Muscle layer of colon (tissue), 2 donors: ENCODE measurements around the gene NAGS.

Source experiments
- H3K27ac ChIP-seq: one replicate; pipeline ENCODE4 v1.7.0; 2013; ENCODE audit warnings: low read depth, mild to moderate bottlenecking, low read length, moderate library complexity
- H3K27me3 ChIP-seq, 2 donors: one replicate each; pipeline ENCODE4 v1.7.0; 2013; ENCODE audit warnings: low read length in 2 of 2, mild to moderate bottlenecking in 2 of 2; ENCODE audit not compliant: insufficient read depth in 2 of 2, control insufficient read depth in 1 of 2
- H3K36me3 ChIP-seq: one replicate; pipeline ENCODE4 v1.7.0; 2013; ENCODE audit warnings: mild to moderate bottlenecking, low read length; ENCODE audit not compliant: insufficient read depth
- H3K4me1 ChIP-seq: one replicate; pipeline ENCODE4 v1.7.0; 2013; ENCODE audit warnings: mild to moderate bottlenecking, low read length; ENCODE audit not compliant: insufficient read depth
- H3K4me3 ChIP-seq, 2 donors: one replicate each; pipeline ENCODE4 v1.7.0; 2013; ENCODE audit warnings: low read length in 2 of 2, low read depth in 1 of 2, mild to moderate bottlenecking in 1 of 2, moderate library complexity in 1 of 2
- H3K9ac ChIP-seq: one replicate; pipeline ENCODE4 v1.7.0; 2013; ENCODE audit warnings: low read length
- H3K9me3 ChIP-seq: one replicate; pipeline ENCODE4 v1.7.0; 2013; ENCODE audit warnings: mild to moderate bottlenecking, low read length
- donor health status: abdominal sarcoma.
- donor health status: Adenocarcinoma of cecum.

The NAGS gene

DNA sequence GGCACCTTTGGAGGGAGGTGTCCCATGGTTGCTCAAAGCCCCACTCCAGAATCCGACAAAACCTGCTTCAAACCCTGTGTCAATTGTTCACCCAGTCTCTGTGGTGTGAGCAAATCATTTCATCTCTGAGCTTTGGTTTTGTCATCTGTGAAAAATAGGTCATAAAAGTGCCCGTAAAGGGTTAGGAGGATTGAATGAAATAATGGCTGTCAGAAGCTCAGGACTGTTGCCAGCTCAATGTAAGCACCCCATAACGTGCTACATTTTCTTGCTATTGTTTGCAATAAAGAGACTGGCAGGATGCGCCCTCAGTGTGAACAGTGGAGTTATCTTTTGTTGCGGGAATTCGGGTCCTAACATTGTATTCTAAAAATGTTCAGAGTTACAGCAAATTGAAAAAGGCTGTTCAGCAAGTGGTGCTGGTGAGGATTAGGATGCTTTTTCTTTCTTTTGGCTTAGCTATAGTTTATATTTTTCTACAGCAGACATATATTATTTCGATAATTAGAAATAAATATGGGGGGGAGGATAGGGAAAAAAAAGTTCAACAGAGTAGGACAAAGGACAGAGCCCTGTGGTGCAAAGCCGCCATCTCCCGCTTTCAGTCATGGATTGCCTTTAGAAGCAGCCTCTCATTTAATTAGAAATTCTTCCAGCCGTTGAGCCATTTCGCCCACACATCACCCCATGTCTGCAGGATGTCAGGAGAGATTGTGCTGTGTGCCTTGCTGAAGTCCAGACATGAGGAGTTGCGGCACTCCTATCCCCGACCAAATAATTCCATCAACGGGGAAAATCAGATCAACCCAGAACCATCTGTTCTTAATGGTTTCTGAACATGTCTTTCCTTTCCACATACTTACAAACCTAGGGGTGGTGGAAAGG lies 29.8 kb upstream of the NAGS start:
- Histone ChIP-seq H3K27ac (no peak overlapping the region), H3K36me3 (no peaks in the 10 kb centered on the region), H3K9ac (no peak overlapping the region), H3K9me3 (no peaks in the 10 kb centered on the region), H3K4me1 (no peaks in the 10 kb centered on the region), H3K27me3 (peaks cover 3 to 10% of the 10 kb centered on the region in 2 donors), H3K4me3 (no peak overlapping the region)

GRCh38 chr17:43975898-43976297 lies 28.5 kb upstream of the NAGS start:
- no peak overlapping the region for H3K4me3 ChIP-seq
- peaks cover 3 to 10% of the 10 kb centered on the region in 2 donors for H3K27me3 ChIP-seq
- H3K27ac ChIP-seq, result no peak overlapping the region
- no peaks in the 10 kb centered on the region for H3K36me3 ChIP-seq
- no peaks in the 10 kb centered on the region for H3K9me3 ChIP-seq
- H3K4me1 ChIP-seq, result no peaks in the 10 kb centered on the region
- H3K9ac ChIP-seq, result no peak overlapping the region

- H3K27ac ChIP-seq, result no peak overlapping the region
- no peaks in the 10 kb centered on the region for H3K9me3 ChIP-seq
- H3K36me3 ChIP-seq, result no peaks in the 10 kb centered on the region
- H3K4me3 ChIP-seq, result no peak overlapping the region
- peaks cover 8 to 14% of the 10 kb centered on the region in 2 donors for H3K27me3 ChIP-seq
- H3K9ac ChIP-seq, result no peak overlapping the region
- H3K4me1 ChIP-seq, result no peaks in the 10 kb centered on the region
Observed at GRCh38 chr17:43976963-43977837, 27.2 kb upstream of the NAGS start.

GRCh38 chr17:43978078-43978477 lies 26.3 kb upstream of the NAGS start:
- Histone ChIP-seq H3K9ac (no peak overlapping the region), H3K4me1 (no peaks in the 10 kb centered on the region), H3K27me3 (peaks cover 12 to 21% of the 10 kb centered on the region in 2 donors), H3K4me3 (no peak overlapping the region), H3K36me3 (no peaks in the 10 kb centered on the region), H3K9me3 (no peaks in the 10 kb centered on the region), H3K27ac (no peak overlapping the region)

DNA sequence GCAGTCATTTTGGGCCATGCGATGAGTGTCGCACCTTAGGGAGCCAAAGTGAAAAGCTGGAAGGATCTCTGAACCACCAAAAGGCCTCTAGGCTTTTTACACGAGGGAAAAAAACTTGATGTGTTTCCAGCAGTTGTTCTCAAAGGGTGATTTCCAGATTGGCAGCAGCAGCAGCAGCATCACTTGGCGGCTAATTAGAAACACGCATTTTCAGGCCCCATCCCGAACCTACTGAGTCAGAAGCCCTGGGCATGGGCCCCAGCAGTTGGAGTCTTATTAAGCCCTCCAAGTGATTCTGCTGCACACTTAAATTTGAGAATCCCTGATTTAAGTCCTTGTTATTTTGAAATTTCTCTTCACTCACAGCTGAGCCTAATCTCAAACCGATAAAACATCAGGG lies 25.4 kb upstream of the NAGS start:
- H3K4me3 ChIP-seq, result no peak overlapping the region
- peaks cover 5% of the 10 kb centered on the region for H3K4me1 ChIP-seq
- H3K9ac ChIP-seq, result no peak overlapping the region
- H3K27ac ChIP-seq, result no peak overlapping the region
- H3K36me3 ChIP-seq, result no peaks in the 10 kb centered on the region
- no peaks in the 10 kb centered on the region for H3K9me3 ChIP-seq
- H3K27me3 ChIP-seq, result peaks cover 17 to 25% of the 10 kb centered on the region in 2 donors

GRCh38 chr17:43979671-43980070 lies 24.8 kb upstream of the NAGS start:
- H3K27me3 ChIP-seq, result peaks cover 14 to 28% of the 10 kb centered on the region in 2 donors
- no peaks in the 10 kb centered on the region for H3K9me3 ChIP-seq
- H3K4me1 ChIP-seq, result peaks cover 5% of the 10 kb centered on the region
- H3K27ac ChIP-seq, result no peak overlapping the region
- H3K4me3 ChIP-seq, result no peak overlapping the region
- H3K36me3 ChIP-seq, result no peaks in the 10 kb centered on the region
- no peak overlapping the region for H3K9ac ChIP-seq

- peaks cover 5% of the 10 kb centered on the region for H3K4me1 ChIP-seq
- H3K4me3 ChIP-seq, result no peak overlapping the region
- H3K9me3 ChIP-seq, result no peaks in the 10 kb centered on the region
- H3K36me3 ChIP-seq, result no peaks in the 10 kb centered on the region
- H3K27ac ChIP-seq, result no peak overlapping the region
- H3K9ac ChIP-seq, result no peak overlapping the region
- H3K27me3 ChIP-seq, result peaks cover 14 to 34% of the 10 kb centered on the region in 2 donors
Observed at GRCh38 chr17:43982171-43982570, 22.3 kb upstream of the NAGS start.

DNA sequence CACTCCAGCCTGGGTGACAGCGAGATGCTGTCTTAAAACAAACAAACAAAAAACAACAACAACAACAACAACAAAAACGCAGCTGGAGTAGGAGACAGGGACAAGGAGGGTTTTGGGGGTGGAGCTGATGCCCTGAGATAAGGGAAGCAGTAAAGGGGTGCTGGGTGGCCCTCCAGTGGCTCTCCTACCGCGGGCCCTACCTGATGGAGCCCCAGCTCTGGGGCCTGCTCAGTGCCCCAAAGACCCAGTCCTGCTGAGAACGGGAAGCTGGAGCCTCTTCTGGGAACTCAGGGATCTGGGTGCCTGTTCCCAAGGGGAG lies 21.3 kb upstream of the NAGS start:
- Histone ChIP-seq H3K9ac (no peak overlapping the region), H3K27me3 (peaks cover 14 to 34% of the 10 kb centered on the region in 2 donors), H3K4me3 (no peak overlapping the region)

GRCh38 chr17:43983515-43984411 lies 20.7 kb upstream of the NAGS start:
- H3K9ac ChIP-seq, result no peak overlapping the region
- peak overlapping the region in 1 of 2 donors; percentile 38 for H3K4me3 ChIP-seq
- H3K27ac ChIP-seq, result no peak overlapping the region
- H3K27me3 ChIP-seq, result peaks cover 14 to 34% of the 10 kb centered on the region in 2 donors
- peaks cover 5% of the 10 kb centered on the region for H3K4me1 ChIP-seq
- no peaks in the 10 kb centered on the region for H3K36me3 ChIP-seq
- no peaks in the 10 kb centered on the region for H3K9me3 ChIP-seq

More for the DNA sequence above, 21.3 kb upstream of the NAGS start:
- Histone ChIP-seq H3K27ac (no peak overlapping the region), H3K9me3 (no peaks in the 10 kb centered on the region), H3K4me1 (peaks cover 5% of the 10 kb centered on the region), H3K36me3 (no peaks in the 10 kb centered on the region)

DNA sequence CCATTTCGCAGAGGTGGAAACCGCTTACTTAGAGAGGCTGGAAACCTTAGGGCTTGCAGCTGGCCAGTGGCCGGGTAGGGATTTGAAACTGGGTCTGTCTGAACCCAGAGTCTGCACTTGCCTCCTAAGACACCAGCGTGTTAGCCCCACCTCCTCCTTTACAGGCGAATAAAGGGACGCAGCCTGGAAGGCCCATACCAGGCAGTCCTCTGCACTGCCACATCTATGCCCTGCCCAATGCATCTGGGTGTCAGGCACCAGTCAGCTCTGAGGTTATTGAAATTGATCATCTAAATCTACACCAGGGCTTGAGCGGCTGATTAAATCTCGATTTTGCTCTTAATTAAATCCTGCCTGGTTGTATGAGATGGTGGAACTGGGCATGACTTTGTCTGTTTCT lies 19.9 kb upstream of the NAGS start:
- no peaks in the 10 kb centered on the region for H3K9me3 ChIP-seq
- no peak overlapping the region for H3K9ac ChIP-seq
- peaks cover 5% of the 10 kb centered on the region for H3K4me1 ChIP-seq
- H3K27me3 ChIP-seq, result peaks cover 14 to 34% of the 10 kb centered on the region in 2 donors
- H3K4me3 ChIP-seq, result no peak overlapping the region
- H3K27ac ChIP-seq, result no peak overlapping the region
- no peaks in the 10 kb centered on the region for H3K36me3 ChIP-seq
